DOHH2 (cell line): ENCODE results near the gene CTBS.

ENCODE experiments used
- H3F3A ChIP-seq: fragments of 200-600 bp; sonication (generic), shearing (Covaris generic); 2 replicates; pipeline ENCODE4 v1.6.0; 2016; ENCODE audit warnings: antibody characterized with exemption, mild to moderate bottlenecking; ENCODE audit not compliant: control insufficient read depth, insufficient read depth
- H3K27ac ChIP-seq: fragments of 200-600 bp; sonication (generic); 2 replicates; pipeline ENCODE4 v1.5.1; 2014; ENCODE audit warnings: low read depth, mild to moderate bottlenecking, low read length, moderate library complexity
- H3K27me3 ChIP-seq: fragments of 200-600 bp; sonication (generic); 2 replicates; pipeline ENCODE4 v1.6.1; 2014; ENCODE audit warnings: mild to moderate bottlenecking, low read length, mixed read lengths; ENCODE audit not compliant: control insufficient read depth
- H3K36me3 ChIP-seq: fragments of 200-600 bp; sonication (generic); 2 replicates; pipeline ENCODE4 v1.6.1; 2014; ENCODE audit warnings: mild to moderate bottlenecking, low read length, moderate library complexity, mixed read lengths; ENCODE audit not compliant: control insufficient read depth
- H3K4me1 ChIP-seq: fragments of 200-600 bp; sonication (generic); 2 replicates; pipeline ENCODE4 v1.6.1; 2014; ENCODE audit warnings: mild to moderate bottlenecking, low read length, mixed read lengths; ENCODE audit not compliant: control insufficient read depth
- H3K4me2 ChIP-seq: fragments of 200-600 bp; sonication (generic); 2 replicates; pipeline ENCODE4 v1.6.0; 2014; ENCODE audit warnings: mild to moderate bottlenecking, low read length, moderate library complexity
- H3K4me3 ChIP-seq: fragments of 200-600 bp; sonication (generic); 2 replicates; pipeline ENCODE4 v1.5.1; 2014; ENCODE audit warnings: mild to moderate bottlenecking, low read length, mixed read lengths
- H3K79me2 ChIP-seq: fragments of 200-600 bp; sonication (generic); 2 replicates; pipeline ENCODE4 v1.6.1; 2014; ENCODE audit warnings: mild to moderate bottlenecking, low read length, mixed read lengths; ENCODE audit not compliant: control insufficient read depth
- H3K9me2 ChIP-seq: fragments of 200-600 bp; sonication (generic); replicated peaks from 2 replicates; pipeline ENCODE4 v1.6.1; 2014; ENCODE audit warnings: mild to moderate bottlenecking, low read length, mixed read lengths; ENCODE audit not compliant: control insufficient read depth
- H3K9me3 ChIP-seq: fragments of 200-600 bp; sonication (generic); 2 replicates; pipeline ENCODE4 v1.6.1; 2014; ENCODE audit warnings: antibody characterized with exemption, low read length, mixed read lengths; ENCODE audit not compliant: control insufficient read depth, insufficient read depth
- H4K20me1 ChIP-seq: fragments of 200-600 bp; sonication (generic); 2 replicates; pipeline ENCODE4 v1.6.0; 2014; ENCODE audit warnings: low read depth, mild to moderate bottlenecking, antibody characterized with exemption, low read length, moderate library complexity; ENCODE audit not compliant: control insufficient read depth, insufficient read depth
- EZH2phosphoT487 ChIP-seq: fragments of 200-600 bp; sonication (generic); IDR thresholded peaks from 2 replicates; pipeline ENCODE4 v1.6.1; 2017; ENCODE audit warnings: borderline replicate concordance, mild to moderate bottlenecking, antibody characterized with exemption, low read length, moderate library complexity, mixed read lengths
- TF ChIP-seq, protein P1 (sequence below): fragments of 200-600 bp; sonication (generic); IDR thresholded peaks from one replicate; pipeline ENCODE4 v1.5.1; 2014; ENCODE audit warnings: antibody characterized with exemption, mild to moderate bottlenecking, low read depth, low read length; ENCODE audit not compliant: poor library complexity, severe bottlenecking

The CTBS gene

GRCh38 chr1:84569216-84569615, 5.0 kb downstream of the CTBS start:
- no peak overlapping the region for H3K4me3 ChIP-seq
- H3F3A ChIP-seq, result peaks cover 3% of the 10 kb centered on the region; the same call in 1 of the 2 replicates
- no peaks in the 10 kb centered on the region for H3K9me2 ChIP-seq
- peaks cover 15% of the 10 kb centered on the region for H3K79me2 ChIP-seq
- peaks cover 15% of the 10 kb centered on the region for H3K36me3 ChIP-seq
- no peak overlapping the region for H3K27ac ChIP-seq
- no peak for TF ChIP-seq EZH2phosphoT487
- TF ChIP-seq, protein P1, sequence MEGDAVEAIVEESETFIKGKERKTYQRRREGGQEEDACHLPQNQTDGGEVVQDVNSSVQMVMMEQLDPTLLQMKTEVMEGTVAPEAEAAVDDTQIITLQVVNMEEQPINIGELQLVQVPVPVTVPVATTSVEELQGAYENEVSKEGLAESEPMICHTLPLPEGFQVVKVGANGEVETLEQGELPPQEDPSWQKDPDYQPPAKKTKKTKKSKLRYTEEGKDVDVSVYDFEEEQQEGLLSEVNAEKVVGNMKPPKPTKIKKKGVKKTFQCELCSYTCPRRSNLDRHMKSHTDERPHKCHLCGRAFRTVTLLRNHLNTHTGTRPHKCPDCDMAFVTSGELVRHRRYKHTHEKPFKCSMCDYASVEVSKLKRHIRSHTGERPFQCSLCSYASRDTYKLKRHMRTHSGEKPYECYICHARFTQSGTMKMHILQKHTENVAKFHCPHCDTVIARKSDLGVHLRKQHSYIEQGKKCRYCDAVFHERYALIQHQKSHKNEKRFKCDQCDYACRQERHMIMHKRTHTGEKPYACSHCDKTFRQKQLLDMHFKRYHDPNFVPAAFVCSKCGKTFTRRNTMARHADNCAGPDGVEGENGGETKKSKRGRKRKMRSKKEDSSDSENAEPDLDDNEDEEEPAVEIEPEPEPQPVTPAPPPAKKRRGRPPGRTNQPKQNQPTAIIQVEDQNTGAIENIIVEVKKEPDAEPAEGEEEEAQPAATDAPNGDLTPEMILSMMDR, result no peak
- no peaks in the 10 kb centered on the region for H3K9me3 ChIP-seq
- H4K20me1 ChIP-seq, result no peaks in the 10 kb centered on the region
- peaks cover 17% of the 10 kb centered on the region for H3K4me1 ChIP-seq
- no peak overlapping the region for H3K4me2 ChIP-seq
- no peaks in the 10 kb centered on the region for H3K27me3 ChIP-seq

DNA sequence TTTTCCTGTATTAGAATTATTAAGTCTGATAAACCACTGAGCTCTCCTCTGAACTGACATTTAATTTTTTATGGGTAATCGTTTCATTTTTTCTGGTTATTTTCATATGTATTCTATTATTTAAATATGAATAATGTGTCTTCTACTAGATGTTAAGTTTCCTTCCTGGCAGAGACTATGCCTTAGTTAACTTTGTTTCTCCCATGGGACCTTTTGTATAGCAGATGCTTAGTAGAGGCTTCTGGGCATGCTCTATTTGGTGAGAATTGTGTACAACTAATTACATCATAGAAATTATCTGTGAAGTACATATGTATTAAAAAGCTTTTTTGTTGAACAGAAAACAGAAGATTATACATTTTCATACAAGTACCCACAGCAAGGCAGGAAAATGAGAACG, 23.4 kb downstream of the CTBS start:
- H3K27ac ChIP-seq, result no peak overlapping the region

DNA sequence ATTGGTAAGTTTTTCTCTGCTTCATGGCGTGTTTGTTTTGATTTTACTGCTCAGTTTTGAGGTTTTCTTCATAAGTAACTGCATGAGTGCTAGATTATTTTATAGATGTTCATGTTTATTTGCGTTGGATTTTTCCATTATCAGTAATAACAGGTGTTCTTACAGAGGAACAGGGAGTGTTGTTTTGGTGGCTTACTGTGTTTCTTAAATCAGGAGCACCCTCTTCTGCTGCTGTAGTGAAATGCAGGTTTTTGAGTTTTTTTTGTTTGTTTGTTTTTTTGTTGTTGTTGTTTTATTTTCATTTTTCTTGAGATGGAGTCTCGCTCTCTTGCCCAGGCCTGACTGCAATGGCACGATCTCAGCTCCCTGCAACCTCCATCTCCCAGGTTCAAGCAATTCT, 32.6 kb downstream of the CTBS start:
- H3K27ac ChIP-seq, result no peak overlapping the region
- H3K9me3 ChIP-seq, result no peaks in the 10 kb centered on the region
- TF ChIP-seq, protein P1, result peak; percentile 46
- TF ChIP-seq EZH2phosphoT487, result no peak
- H4K20me1 ChIP-seq, result no peaks in the 10 kb centered on the region
- H3K36me3 ChIP-seq, result no peaks in the 10 kb centered on the region
- no peaks in the 10 kb centered on the region for H3K79me2 ChIP-seq
- no peaks in the 10 kb centered on the region for H3K27me3 ChIP-seq
- H3K9me2 ChIP-seq, result no peaks in the 10 kb centered on the region
- H3F3A ChIP-seq, result no peaks in the 10 kb centered on the region
- no peaks in the 10 kb centered on the region for H3K4me1 ChIP-seq
- no peak overlapping the region for H3K4me3 ChIP-seq
- no peak overlapping the region for H3K4me2 ChIP-seq

More for the DNA sequence above, 23.4 kb downstream of the CTBS start:
- Histone ChIP-seq H3K27me3 (no peaks in the 10 kb centered on the region), H3F3A (no peaks in the 10 kb centered on the region), H3K4me2 (no peak overlapping the region), H3K36me3 (no peaks in the 10 kb centered on the region), H3K79me2 (no peaks in the 10 kb centered on the region), H4K20me1 (no peaks in the 10 kb centered on the region), H3K9me3 (no peaks in the 10 kb centered on the region), H3K9me2 (no peaks in the 10 kb centered on the region), H3K4me3 (no peak overlapping the region), H3K4me1 (no peaks in the 10 kb centered on the region)
- no peak for TF ChIP-seq EZH2phosphoT487
- TF ChIP-seq, protein P1, result no peak
